CD4-positive, alpha-beta T cell treated with Interferon gamma for 1 hour (primary cell): Measurements from ENCODE around the gene CATSPERD.
"Not testable (repeated sequence)": the region's sequence is repeated elsewhere in the genome, so short reads cannot be mapped to it uniquely, and the experiment has no call there.

Experiments used
- DNase-seq: peaks from one replicate; pipeline ENCODE4 v3.0.0-alpha.2; 2020

The CATSPERD gene

GRCh38 chr19:5686326-5686646 is 34.2 kb upstream of the CATSPERD start:
- no peak for DNase-seq

- peak; percentile 94 for DNase-seq
Measured at GRCh38 chr19:5686647-5687359, 33.6 kb upstream of the CATSPERD start.

GRCh38 chr19:5687360-5688198 is 32.9 kb upstream of the CATSPERD start:
- DNase-seq, result no peak

- not testable (repeated sequence) for DNase-seq
Measured at GRCh38 chr19:5688262-5688881, 32.1 kb upstream of the CATSPERD start.

GRCh38 chr19:5690125-5690954 is 30.1 kb upstream of the CATSPERD start, which contains the start of gene RPL36:
Gene RPL36 (plus strand): TSS chr19:5690295. CDS start chr19:5690508, 213 bp downstream.
- DNase-seq, result peak; percentile 97

GRCh38 chr19:5690955-5691821 is 29.2 kb upstream of the CATSPERD start:
- peak; percentile 24 for DNase-seq

- no peak for DNase-seq
Measured at GRCh38 chr19:5691822-5692722, 28.4 kb upstream of the CATSPERD start.

- DNase-seq, result no peak
Measured at GRCh38 chr19:5692723-5693194, 27.7 kb upstream of the CATSPERD start.

- no peak for DNase-seq
Measured at GRCh38 chr19:5693195-5694166, 27.0 kb upstream of the CATSPERD start.

- DNase-seq, result no peak
Measured at GRCh38 chr19:5694167-5694955, 26.1 kb upstream of the CATSPERD start.

GRCh38 chr19:5694956-5695648 is 25.3 kb upstream of the CATSPERD start:
- DNase-seq, result no peak

- no peak for DNase-seq
Measured at GRCh38 chr19:5695649-5696195, 24.7 kb upstream of the CATSPERD start.

- no peak for DNase-seq
Measured at GRCh38 chr19:5696196-5697021, 24.0 kb upstream of the CATSPERD start.

- DNase-seq, result no peak
Measured at GRCh38 chr19:5697022-5697889, 23.2 kb upstream of the CATSPERD start.

- no peak for DNase-seq
Measured at GRCh38 chr19:5697890-5698634, 22.4 kb upstream of the CATSPERD start.
